ENCODE measurements around the gene KCND1. TPM values are rescaled to one million over a fixed set of nuclear protein-coding genes. Genes with fewer than 3 reads are reported as not detected.

KCND1 gene
- total and polyA plus RNA-seq, 2 experiments from 2014 or later, result 2.7 to 5.6 TPM

- Histone ChIP-seq H3K9me2 (ENCODE audit: insufficient read depth) (no peaks in the 10 kb centered on the region), H3K27me3 (ENCODE audit: insufficient read depth) (no peaks in the 10 kb centered on the region), H2AFZ (no peak overlapping the region), H3K27ac (ENCODE audit: low read depth) (no peak overlapping the region), H3K4me3 (no peak overlapping the region), H3K79me2 (replicated peaks; ENCODE audit: insufficient read depth) (no peaks in the 10 kb centered on the region), H3K4me1 (ENCODE audit: insufficient read depth) (no peaks in the 10 kb centered on the region), H3K36me3 (ENCODE audit: insufficient read depth) (no peaks in the 10 kb centered on the region), H4K20me1 (replicated peaks; ENCODE audit: insufficient read depth) (no peaks in the 10 kb centered on the region), H3F3A (replicated peaks; ENCODE audit: low read depth) (no peaks in the 10 kb centered on the region), H3K4me2 (no peak overlapping the region)
- no peak for TF ChIP-seq ETS1 (IDR thresholded peaks at IDR 0.05)
- H3K36me3 Mint-ChIP-seq (ENCODE audit: low read depth), result peaks cover 6% of the 10 kb centered on the region; the same call in 1 of the 3 replicates
- peaks cover 2% of the 10 kb centered on the region for H3K27me3 Mint-ChIP-seq (ENCODE audit: insufficient read depth, low read depth, poor library complexity)
- DNase-seq (ENCODE audit: low spot score) (no peak), ATAC-seq (no peak)
- no peaks in the 10 kb centered on the region for H3K9me3 Mint-ChIP-seq
- H3K27ac Mint-ChIP-seq, result no peak overlapping the region
- no peak overlapping the region for H3K4me3 Mint-ChIP-seq
- peaks cover 19% of the 10 kb centered on the region for H3K4me1 Mint-ChIP-seq
Measured at GRCh38 chrX:48968377-48968776, 3.3 kb downstream of the KCND1 start.

- no peak overlapping the region for H3K4me3 ChIP-seq
- Mint-ChIP-seq H3K4me3 (no peak overlapping the region), H3K4me1 (peaks cover 8% of the 10 kb centered on the region; the same call in 1 of the 3 replicates), H3K27ac (no peak overlapping the region), H3K9me3 (no peaks in the 10 kb centered on the region), H3K36me3 (ENCODE audit: low read depth) (peaks cover 6% of the 10 kb centered on the region; the same call in 1 of the 3 replicates), H3K27me3 (ENCODE audit: insufficient read depth, low read depth, poor library complexity) (peaks cover 2% of the 10 kb centered on the region)
- no peaks in the 10 kb centered on the region for H3F3A ChIP-seq (replicated peaks; ENCODE audit: low read depth)
- ATAC-seq, result no peak
- no peak overlapping the region for H3K4me2 ChIP-seq
- H2AFZ ChIP-seq, result no peak overlapping the region
- DNase-seq (ENCODE audit: low spot score), result no peak
- no peaks in the 10 kb centered on the region for H3K4me1 ChIP-seq (ENCODE audit: insufficient read depth)
- no peaks in the 10 kb centered on the region for H3K9me2 ChIP-seq (ENCODE audit: insufficient read depth)
- no peaks in the 10 kb centered on the region for H3K27me3 ChIP-seq (ENCODE audit: insufficient read depth)
- no peak overlapping the region for H3K27ac ChIP-seq (ENCODE audit: low read depth)
- H3K36me3 ChIP-seq (ENCODE audit: insufficient read depth), result no peaks in the 10 kb centered on the region
- no peaks in the 10 kb centered on the region for H4K20me1 ChIP-seq (replicated peaks; ENCODE audit: insufficient read depth)
- H3K79me2 ChIP-seq (replicated peaks; ENCODE audit: insufficient read depth), result no peaks in the 10 kb centered on the region
- TF ChIP-seq, protein P1, sequence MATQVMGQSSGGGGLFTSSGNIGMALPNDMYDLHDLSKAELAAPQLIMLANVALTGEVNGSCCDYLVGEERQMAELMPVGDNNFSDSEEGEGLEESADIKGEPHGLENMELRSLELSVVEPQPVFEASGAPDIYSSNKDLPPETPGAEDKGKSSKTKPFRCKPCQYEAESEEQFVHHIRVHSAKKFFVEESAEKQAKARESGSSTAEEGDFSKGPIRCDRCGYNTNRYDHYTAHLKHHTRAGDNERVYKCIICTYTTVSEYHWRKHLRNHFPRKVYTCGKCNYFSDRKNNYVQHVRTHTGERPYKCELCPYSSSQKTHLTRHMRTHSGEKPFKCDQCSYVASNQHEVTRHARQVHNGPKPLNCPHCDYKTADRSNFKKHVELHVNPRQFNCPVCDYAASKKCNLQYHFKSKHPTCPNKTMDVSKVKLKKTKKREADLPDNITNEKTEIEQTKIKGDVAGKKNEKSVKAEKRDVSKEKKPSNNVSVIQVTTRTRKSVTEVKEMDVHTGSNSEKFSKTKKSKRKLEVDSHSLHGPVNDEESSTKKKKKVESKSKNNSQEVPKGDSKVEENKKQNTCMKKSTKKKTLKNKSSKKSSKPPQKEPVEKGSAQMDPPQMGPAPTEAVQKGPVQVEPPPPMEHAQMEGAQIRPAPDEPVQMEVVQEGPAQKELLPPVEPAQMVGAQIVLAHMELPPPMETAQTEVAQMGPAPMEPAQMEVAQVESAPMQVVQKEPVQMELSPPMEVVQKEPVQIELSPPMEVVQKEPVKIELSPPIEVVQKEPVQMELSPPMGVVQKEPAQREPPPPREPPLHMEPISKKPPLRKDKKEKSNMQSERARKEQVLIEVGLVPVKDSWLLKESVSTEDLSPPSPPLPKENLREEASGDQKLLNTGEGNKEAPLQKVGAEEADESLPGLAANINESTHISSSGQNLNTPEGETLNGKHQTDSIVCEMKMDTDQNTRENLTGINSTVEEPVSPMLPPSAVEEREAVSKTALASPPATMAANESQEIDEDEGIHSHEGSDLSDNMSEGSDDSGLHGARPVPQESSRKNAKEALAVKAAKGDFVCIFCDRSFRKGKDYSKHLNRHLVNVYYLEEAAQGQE (IDR thresholded peaks at IDR 0.05; ENCODE audit: unreplicated experiment), result no peak
- no peak for TF ChIP-seq EZH2 (IDR thresholded peaks at IDR 0.05; ENCODE audit: low read depth, unreplicated experiment)
- TF ChIP-seq ETS1 (IDR thresholded peaks at IDR 0.05), result no peak
- TF ChIP-seq, protein P2, sequence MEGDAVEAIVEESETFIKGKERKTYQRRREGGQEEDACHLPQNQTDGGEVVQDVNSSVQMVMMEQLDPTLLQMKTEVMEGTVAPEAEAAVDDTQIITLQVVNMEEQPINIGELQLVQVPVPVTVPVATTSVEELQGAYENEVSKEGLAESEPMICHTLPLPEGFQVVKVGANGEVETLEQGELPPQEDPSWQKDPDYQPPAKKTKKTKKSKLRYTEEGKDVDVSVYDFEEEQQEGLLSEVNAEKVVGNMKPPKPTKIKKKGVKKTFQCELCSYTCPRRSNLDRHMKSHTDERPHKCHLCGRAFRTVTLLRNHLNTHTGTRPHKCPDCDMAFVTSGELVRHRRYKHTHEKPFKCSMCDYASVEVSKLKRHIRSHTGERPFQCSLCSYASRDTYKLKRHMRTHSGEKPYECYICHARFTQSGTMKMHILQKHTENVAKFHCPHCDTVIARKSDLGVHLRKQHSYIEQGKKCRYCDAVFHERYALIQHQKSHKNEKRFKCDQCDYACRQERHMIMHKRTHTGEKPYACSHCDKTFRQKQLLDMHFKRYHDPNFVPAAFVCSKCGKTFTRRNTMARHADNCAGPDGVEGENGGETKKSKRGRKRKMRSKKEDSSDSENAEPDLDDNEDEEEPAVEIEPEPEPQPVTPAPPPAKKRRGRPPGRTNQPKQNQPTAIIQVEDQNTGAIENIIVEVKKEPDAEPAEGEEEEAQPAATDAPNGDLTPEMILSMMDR (conservative IDR thresholded peaks at IDR 0.05; ENCODE audit: low read depth in 2 of 2), result no peak
- TF ChIP-seq EZH2phosphoT487 (IDR thresholded peaks at IDR 0.05; ENCODE audit: unreplicated experiment), result no peak
Measured at GRCh38 chrX:48966796-48967579, 4.7 kb downstream of the KCND1 start.
